ENCODE data around the gene GRHPR. TPM values are rescaled to one million over a fixed set of nuclear protein-coding genes. Genes with fewer than 3 reads are reported as not detected.

GRHPR gene
- total and polyA plus RNA-seq, 4 donors, result 125 to 524 (median 294) TPM

DNA sequence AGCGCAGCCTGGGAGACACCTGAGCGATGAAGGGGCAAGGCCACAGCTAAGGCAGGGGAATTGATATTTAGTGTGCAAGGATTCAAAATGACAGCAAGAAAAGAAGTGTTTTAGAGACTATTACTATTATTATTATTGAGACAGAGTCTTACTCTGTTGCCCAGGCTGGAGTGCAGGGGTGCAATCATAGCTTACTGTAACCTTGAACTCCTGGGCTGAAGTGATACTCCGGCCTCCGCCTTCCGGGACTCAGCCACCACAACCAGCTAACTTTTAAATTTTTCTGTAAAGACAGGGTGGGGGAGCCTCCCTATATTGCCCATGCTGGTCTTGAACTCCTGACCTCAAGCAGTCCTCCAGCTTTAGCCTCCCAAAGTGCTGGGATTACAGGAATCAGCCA, 3.3 kb upstream of the GRHPR start:
- no peak for DNase-seq (ENCODE audit: low spot score)
- H3K36me3 ChIP-seq (ENCODE audit: control insufficient read depth in 4 of 4, insufficient read depth in 3 of 4, low read depth in 1 of 4, low read length in 3 of 4), result no peaks in the 10 kb centered on the region
- 68% methylated on average over 5 of the region's 5 CpGs for WGBS
- H3K9ac ChIP-seq (ENCODE audit: low read depth in 1 of 2, low read length in 2 of 2), result no peak overlapping the region
- no peak overlapping the region for H3K4me3 ChIP-seq (ENCODE audit: low read depth in 1 of 3, low read length in 3 of 3)
- peak overlapping the region; percentile 68 to 71 for H3K27ac ChIP-seq (ENCODE audit: low read depth in 1 of 2, low read length in 2 of 2)
- H3K9me3 ChIP-seq (ENCODE audit: control insufficient read depth in 4 of 4, low read length in 3 of 4), result no peaks in the 10 kb centered on the region
- peaks cover 21 to 63% (median 53%) of the 10 kb centered on the region in 4 donors for H3K4me1 ChIP-seq (ENCODE audit: control insufficient read depth in 4 of 4, insufficient read depth in 4 of 4, low read length in 3 of 4)
- TF ChIP-seq HNF4G (IDR thresholded peaks at IDR 0.05), result no peak
- TF ChIP-seq FOXA2 (IDR thresholded peaks at IDR 0.05), result no peak
- TF ChIP-seq TAF1 (conservative IDR thresholded peaks at IDR 0.05), result no peak
- no peak for TF ChIP-seq RXRA (IDR thresholded peaks at IDR 0.05)
- no peak for TF ChIP-seq RAD21 (IDR thresholded peaks at IDR 0.05)
- TF ChIP-seq GABPA (IDR thresholded peaks at IDR 0.05 in 1 of 2, conservative IDR thresholded peaks at IDR 0.05 in 1 of 2), result no peak
- no peak for TF ChIP-seq YY1 (IDR thresholded peaks at IDR 0.05)
- TF ChIP-seq JUND (IDR thresholded peaks at IDR 0.05), result no peak
- TF ChIP-seq, protein P1, sequence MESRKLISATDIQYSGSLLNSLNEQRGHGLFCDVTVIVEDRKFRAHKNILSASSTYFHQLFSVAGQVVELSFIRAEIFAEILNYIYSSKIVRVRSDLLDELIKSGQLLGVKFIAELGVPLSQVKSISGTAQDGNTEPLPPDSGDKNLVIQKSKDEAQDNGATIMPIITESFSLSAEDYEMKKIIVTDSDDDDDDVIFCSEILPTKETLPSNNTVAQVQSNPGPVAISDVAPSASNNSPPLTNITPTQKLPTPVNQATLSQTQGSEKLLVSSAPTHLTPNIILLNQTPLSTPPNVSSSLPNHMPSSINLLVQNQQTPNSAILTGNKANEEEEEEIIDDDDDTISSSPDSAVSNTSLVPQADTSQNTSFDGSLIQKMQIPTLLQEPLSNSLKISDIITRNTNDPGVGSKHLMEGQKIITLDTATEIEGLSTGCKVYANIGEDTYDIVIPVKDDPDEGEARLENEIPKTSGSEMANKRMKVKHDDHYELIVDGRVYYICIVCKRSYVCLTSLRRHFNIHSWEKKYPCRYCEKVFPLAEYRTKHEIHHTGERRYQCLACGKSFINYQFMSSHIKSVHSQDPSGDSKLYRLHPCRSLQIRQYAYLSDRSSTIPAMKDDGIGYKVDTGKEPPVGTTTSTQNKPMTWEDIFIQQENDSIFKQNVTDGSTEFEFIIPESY (IDR thresholded peaks at IDR 0.05), result no peak
- no peak for TF ChIP-seq NR2F2 (IDR thresholded peaks at IDR 0.05)
- TF ChIP-seq, protein P2, sequence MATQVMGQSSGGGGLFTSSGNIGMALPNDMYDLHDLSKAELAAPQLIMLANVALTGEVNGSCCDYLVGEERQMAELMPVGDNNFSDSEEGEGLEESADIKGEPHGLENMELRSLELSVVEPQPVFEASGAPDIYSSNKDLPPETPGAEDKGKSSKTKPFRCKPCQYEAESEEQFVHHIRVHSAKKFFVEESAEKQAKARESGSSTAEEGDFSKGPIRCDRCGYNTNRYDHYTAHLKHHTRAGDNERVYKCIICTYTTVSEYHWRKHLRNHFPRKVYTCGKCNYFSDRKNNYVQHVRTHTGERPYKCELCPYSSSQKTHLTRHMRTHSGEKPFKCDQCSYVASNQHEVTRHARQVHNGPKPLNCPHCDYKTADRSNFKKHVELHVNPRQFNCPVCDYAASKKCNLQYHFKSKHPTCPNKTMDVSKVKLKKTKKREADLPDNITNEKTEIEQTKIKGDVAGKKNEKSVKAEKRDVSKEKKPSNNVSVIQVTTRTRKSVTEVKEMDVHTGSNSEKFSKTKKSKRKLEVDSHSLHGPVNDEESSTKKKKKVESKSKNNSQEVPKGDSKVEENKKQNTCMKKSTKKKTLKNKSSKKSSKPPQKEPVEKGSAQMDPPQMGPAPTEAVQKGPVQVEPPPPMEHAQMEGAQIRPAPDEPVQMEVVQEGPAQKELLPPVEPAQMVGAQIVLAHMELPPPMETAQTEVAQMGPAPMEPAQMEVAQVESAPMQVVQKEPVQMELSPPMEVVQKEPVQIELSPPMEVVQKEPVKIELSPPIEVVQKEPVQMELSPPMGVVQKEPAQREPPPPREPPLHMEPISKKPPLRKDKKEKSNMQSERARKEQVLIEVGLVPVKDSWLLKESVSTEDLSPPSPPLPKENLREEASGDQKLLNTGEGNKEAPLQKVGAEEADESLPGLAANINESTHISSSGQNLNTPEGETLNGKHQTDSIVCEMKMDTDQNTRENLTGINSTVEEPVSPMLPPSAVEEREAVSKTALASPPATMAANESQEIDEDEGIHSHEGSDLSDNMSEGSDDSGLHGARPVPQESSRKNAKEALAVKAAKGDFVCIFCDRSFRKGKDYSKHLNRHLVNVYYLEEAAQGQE (IDR thresholded peaks at IDR 0.05), result no peak
- no peak for TF ChIP-seq EGR1 (IDR thresholded peaks at IDR 0.05; ENCODE audit: low read depth in 2 of 2)
- TF ChIP-seq, protein P3, sequence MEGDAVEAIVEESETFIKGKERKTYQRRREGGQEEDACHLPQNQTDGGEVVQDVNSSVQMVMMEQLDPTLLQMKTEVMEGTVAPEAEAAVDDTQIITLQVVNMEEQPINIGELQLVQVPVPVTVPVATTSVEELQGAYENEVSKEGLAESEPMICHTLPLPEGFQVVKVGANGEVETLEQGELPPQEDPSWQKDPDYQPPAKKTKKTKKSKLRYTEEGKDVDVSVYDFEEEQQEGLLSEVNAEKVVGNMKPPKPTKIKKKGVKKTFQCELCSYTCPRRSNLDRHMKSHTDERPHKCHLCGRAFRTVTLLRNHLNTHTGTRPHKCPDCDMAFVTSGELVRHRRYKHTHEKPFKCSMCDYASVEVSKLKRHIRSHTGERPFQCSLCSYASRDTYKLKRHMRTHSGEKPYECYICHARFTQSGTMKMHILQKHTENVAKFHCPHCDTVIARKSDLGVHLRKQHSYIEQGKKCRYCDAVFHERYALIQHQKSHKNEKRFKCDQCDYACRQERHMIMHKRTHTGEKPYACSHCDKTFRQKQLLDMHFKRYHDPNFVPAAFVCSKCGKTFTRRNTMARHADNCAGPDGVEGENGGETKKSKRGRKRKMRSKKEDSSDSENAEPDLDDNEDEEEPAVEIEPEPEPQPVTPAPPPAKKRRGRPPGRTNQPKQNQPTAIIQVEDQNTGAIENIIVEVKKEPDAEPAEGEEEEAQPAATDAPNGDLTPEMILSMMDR (IDR thresholded peaks at IDR 0.05; ENCODE audit: low read depth, low read length, missing input control), result no peak
- no peak for TF ChIP-seq HNF4A (conservative IDR thresholded peaks at IDR 0.05)
- TF ChIP-seq, protein P4, sequence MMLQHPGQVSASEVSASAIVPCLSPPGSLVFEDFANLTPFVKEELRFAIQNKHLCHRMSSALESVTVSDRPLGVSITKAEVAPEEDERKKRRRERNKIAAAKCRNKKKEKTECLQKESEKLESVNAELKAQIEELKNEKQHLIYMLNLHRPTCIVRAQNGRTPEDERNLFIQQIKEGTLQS (IDR thresholded peaks at IDR 0.05), result no peak
- TF ChIP-seq FOXA1 (IDR thresholded peaks at IDR 0.05), result no peak
- no peak for TF ChIP-seq SP1 (IDR thresholded peaks at IDR 0.05)
- TF ChIP-seq, protein P5, sequence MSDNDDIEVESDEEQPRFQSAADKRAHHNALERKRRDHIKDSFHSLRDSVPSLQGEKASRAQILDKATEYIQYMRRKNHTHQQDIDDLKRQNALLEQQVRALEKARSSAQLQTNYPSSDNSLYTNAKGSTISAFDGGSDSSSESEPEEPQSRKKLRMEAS (IDR thresholded peaks at IDR 0.05), result no peak
- no peaks in the 10 kb centered on the region for H3K27me3 ChIP-seq (ENCODE audit: control insufficient read depth in 4 of 4, insufficient read depth in 4 of 4, low read length in 3 of 4)

All from liver (tissue), 9 donors.